ENCODE results near the gene ABR. TPM values are rescaled to one million over a fixed set of nuclear protein-coding genes. Genes with fewer than 3 reads are reported as not detected.
A peak's percentile ranks its signal among the peaks of the same experiment; 100 is the strongest.
"Not testable (repeated sequence)": the region's sequence is repeated elsewhere in the genome, so short reads cannot be mapped to it uniquely, and the experiment has no call there.

ABR gene
- total and polyA plus RNA-seq, 2 of the 13 experiments (the other 11 are each of a cell fraction or from before 2014, with no cell fraction given), result 12.4 to 40.4 TPM

GRCh38 chr17:1152582-1152981 lies 27.2 kb downstream of the ABR start:
- H4K20me1 ChIP-seq (ENCODE audit: insufficient read depth, low read length); BruUV-seq (replicated peaks); H3K79me2 ChIP-seq (ENCODE audit: insufficient read depth, low read length); H2AFZ ChIP-seq (ENCODE audit: low read length); H3K27ac ChIP-seq (ENCODE audit: extremely low read length, insufficient read depth, low read length); DNase-seq (ENCODE audit: low spot score); ATAC-seq; in situ Hi-C loops (cut with HindIII; ENCODE audit: extremely low pct_ligation_motif_present, low pct_unique_long_range_greater_than_20kb); FAIRE-seq; H3K36me3 ChIP-seq (replicated peaks in 1 of 2; ENCODE audit: control insufficient read depth in 1 of 2, insufficient read depth in 2 of 2, low read length in 2 of 2); CTCF ChIA-PET (ENCODE audit: low intra/inter-chr PET ratio, low total read pairs); H3K4me3 ChIP-seq (replicated peaks in 1 of 3; ENCODE audit: insufficient read depth in 1 of 3, low read depth in 2 of 3, low read length in 3 of 3); H3K9ac ChIP-seq (ENCODE audit: insufficient read depth, low read depth, low read length); H3K4me1 ChIP-seq (ENCODE audit: insufficient read depth, low read length); H3K9me3 ChIP-seq (ENCODE audit: low read length); H3K4me2 ChIP-seq (ENCODE audit: low read depth, low read length); POLR2A ChIA-PET: not testable (repeated sequence)
- WGBS (ENCODE audit: low lambda C conversion rate), result 19% methylated on average over 8 of the region's 8 CpGs
- peaks cover 16 to 69% of the 10 kb centered on the region in 2 experiments; a peak in 4 of 5 replicates for H3K27me3 ChIP-seq (ENCODE audit: control insufficient read depth in 1 of 2, insufficient read depth in 2 of 2, low read length in 2 of 2)
- intact Hi-C loops (cut with micrococcal nuclease; ENCODE audit: unreplicated experiment), result loop anchor here (5.0 kb wide), 1 partner anchor 460 kb away; no protein-coding TSS in a partner anchor

GRCh38 chr17:1150863-1151600 lies 28.7 kb downstream of the ABR start:
- WGBS (ENCODE audit: low lambda C conversion rate), result 22% methylated on average over 9 of the region's 12 CpGs

More at GRCh38 chr17:1150863-1151600, 28.7 kb downstream of the ABR start:
- Histone ChIP-seq H3K79me2 (ENCODE audit: insufficient read depth, low read length) (no peaks in the 10 kb centered on the region), H3K4me3 (replicated peaks in 1 of 3; ENCODE audit: insufficient read depth in 1 of 3, low read depth in 2 of 3, low read length in 3 of 3) (no peak overlapping the region), H3K4me1 (ENCODE audit: insufficient read depth, low read length) (no peaks in the 10 kb centered on the region), H3K9ac (ENCODE audit: insufficient read depth, low read depth, low read length) (no peak overlapping the region), H3K36me3 (replicated peaks in 1 of 2; ENCODE audit: control insufficient read depth in 1 of 2, insufficient read depth in 2 of 2, low read length in 2 of 2) (no peaks in the 10 kb centered on the region), H3K9me3 (ENCODE audit: low read length) (no peaks in the 10 kb centered on the region), H3K27ac (ENCODE audit: extremely low read length, insufficient read depth, low read length) (no peak overlapping the region), H3K27me3 (ENCODE audit: control insufficient read depth in 1 of 2, insufficient read depth in 2 of 2, low read length in 2 of 2) (peaks cover 15 to 64% of the 10 kb centered on the region in 2 experiments), H3K4me2 (ENCODE audit: low read depth, low read length) (no peak overlapping the region), H4K20me1 (ENCODE audit: insufficient read depth, low read length) (no peaks in the 10 kb centered on the region), H2AFZ (ENCODE audit: low read length) (no peak overlapping the region)
- ChIA-PET CTCF (ENCODE audit: low intra/inter-chr PET ratio, low total read pairs) (no interaction called here), POLR2A (no interaction called here)
- BruUV-seq (replicated peaks), result no TSS peak
- in situ Hi-C loops (cut with HindIII; ENCODE audit: extremely low pct_ligation_motif_present, low pct_unique_long_range_greater_than_20kb), result no loop called here
- TF ChIP-seq STAT6 (CRISPR knock-in tag; IDR thresholded peaks at IDR 0.05; ENCODE audit: borderline replicate concordance), result no peak
- TF ChIP-seq ZNF768 (CRISPR knock-in tag; IDR thresholded peaks at IDR 0.05), result peak; percentile 83; the same call in 1 of the 2 replicates
- no peak for FAIRE-seq
- ATAC-seq, result no peak
- no peak for DNase-seq (ENCODE audit: low spot score)
- intact Hi-C loops (cut with micrococcal nuclease; ENCODE audit: unreplicated experiment), result loop anchor here (5.0 kb wide), 1 partner anchor 461 kb away; no protein-coding TSS in a partner anchor
